HFF-Myc (cell line): ENCODE results near the gene PHF2.

Source experiments
- DNase-seq: peaks from one replicate; pipeline ENCODE4 v3.0.0-alpha.2; 2011; ENCODE audit warnings: low read depth; ENCODE audit errors: extremely low read depth
- H3K4me3 ChIP-seq: replicated peaks from 2 replicates; pipeline ENCODE4 v1.5.1; 2011; ENCODE audit warnings: low read depth, mild to moderate bottlenecking, control low read depth, low read length
- CTCF ChIP-seq: IDR thresholded peaks from 2 replicates; pipeline ENCODE4 v1.5.1; 2012; ENCODE audit warnings: mild to moderate bottlenecking, low read depth, low read length, control low read depth; ENCODE audit errors: missing control alignments

PHF2 gene

GRCh38 chr9:93682155-93682968 is 106.0 kb downstream of the PHF2 start:
- peak; percentile 77 for TF ChIP-seq CTCF
- peak; percentile 15 for DNase-seq
- H3K4me3 ChIP-seq = no peak overlapping the region

GRCh38 chr9:93683331-93684134 is 107.1 kb downstream of the PHF2 start:
- DNase-seq = no peak
- H3K4me3 ChIP-seq = no peak overlapping the region
- no peak for TF ChIP-seq CTCF

- no peak for TF ChIP-seq CTCF
- no peak overlapping the region for H3K4me3 ChIP-seq
- DNase-seq = no peak
Measured at GRCh38 chr9:93684161-93684765, 107.9 kb downstream of the PHF2 start.

GRCh38 chr9:93684806-93685543 is 108.6 kb downstream of the PHF2 start:
- no peak for DNase-seq
- peak; percentile 21 for TF ChIP-seq CTCF
- H3K4me3 ChIP-seq = no peak overlapping the region

GRCh38 chr9:93686127-93686879 is 109.9 kb downstream of the PHF2 start:
- DNase-seq = no peak
- no peak for TF ChIP-seq CTCF
- H3K4me3 ChIP-seq = no peak overlapping the region

- no peak for DNase-seq
- TF ChIP-seq CTCF = no peak
- H3K4me3 ChIP-seq = no peak overlapping the region
Measured at GRCh38 chr9:93686880-93687236, 110.5 kb downstream of the PHF2 start.
